NCI-H1436 treated with DMSO at 0.1 percent for 48 hours (cell line): Measurements from ENCODE around the gene CDC25B.
"Not testable (repeated sequence)": the region's sequence is repeated elsewhere in the genome, so short reads cannot be mapped to it uniquely, and the experiment has no call there.

Experiments
- DNase-seq: peaks from one replicate; lab custom pipeline; 2025; lab: John Stamatoyannopoulos, UW

Gene CDC25B

GRCh38 chr20:3785240-3786125, 10.6 kb upstream of the CDC25B start:
- no peak for DNase-seq

GRCh38 chr20:3786126-3786484, 10.0 kb upstream of the CDC25B start:
- DNase-seq = no peak

GRCh38 chr20:3786665-3787323, 9.3 kb upstream of the CDC25B start, which contains the start of gene CENPB:
Gene CENPB, minus strand, starts transcription at chr20:3786740. Its CDS starts 257 bp downstream, at chr20:3786483.
- no peak for DNase-seq

- DNase-seq = no peak
Observed at GRCh38 chr20:3787324-3788014, 8.6 kb upstream of the CDC25B start.

- DNase-seq = no peak
Observed at GRCh38 chr20:3788685-3789155, 7.4 kb upstream of the CDC25B start.

GRCh38 chr20:3789201-3789600, 6.9 kb upstream of the CDC25B start:
- DNase-seq = not testable (repeated sequence)

- DNase-seq = not testable (repeated sequence)
Observed at GRCh38 chr20:3794168-3794567, 1.9 kb upstream of the CDC25B start.

- no peak for DNase-seq
Observed at GRCh38 chr20:3794701-3795420, 1.2 kb upstream of the CDC25B start.

- no peak for DNase-seq
Observed at GRCh38 chr20:3796477-3797225, 541 bp downstream of the CDC25B start.

GRCh38 chr20:3797226-3797545, 1.1 kb downstream of the CDC25B start:
- no peak for DNase-seq

GRCh38 chr20:3797592-3798372, 1.7 kb downstream of the CDC25B start:
- DNase-seq = no peak

- DNase-seq = no peak
Observed at GRCh38 chr20:3798373-3798768, 2.3 kb downstream of the CDC25B start.

- DNase-seq = no peak
Observed at GRCh38 chr20:3798908-3799248, 2.8 kb downstream of the CDC25B start.

- DNase-seq = no peak
Observed at GRCh38 chr20:3800256-3800877, 4.3 kb downstream of the CDC25B start.

- DNase-seq = no peak
Observed at GRCh38 chr20:3800878-3801260, 4.8 kb downstream of the CDC25B start.

GRCh38 chr20:3801299-3801698, 5.2 kb downstream of the CDC25B start:
- no peak for DNase-seq

- DNase-seq = no peak
Observed at GRCh38 chr20:3801846-3802245, 5.7 kb downstream of the CDC25B start.

GRCh38 chr20:3802524-3803239, 6.6 kb downstream of the CDC25B start:
- DNase-seq = no peak

GRCh38 chr20:3803289-3803688, 7.2 kb downstream of the CDC25B start:
- no peak for DNase-seq

GRCh38 chr20:3803854-3804253, 7.7 kb downstream of the CDC25B start:
- DNase-seq = no peak
